Upper lobe of left lung (tissue), 6 donors: ENCODE data around the gene HDGFL2. TPM values are rescaled to one million over a fixed set of nuclear protein-coding genes. Genes with fewer than 3 reads are reported as not detected.

Source experiments
- ATAC-seq, 2 donors: fragments of 200-7000 bp; cut with Tn5 transposase; one replicate each; pipeline ENCODE4 v1.9.1; 2022; ENCODE audit warnings: mild to moderate bottlenecking in 2 of 2, moderate library complexity in 2 of 2; ENCODE audit not compliant: low FRiP score in 2 of 2
- DNase-seq, 2 donors: peaks; one replicate each; pipeline ENCODE4 v3.0.0-alpha.2; 2019 to 2020
- H3K27ac ChIP-seq, 4 donors: fragments of 200-600 bp; sonication (generic); one replicate each; pipeline ENCODE4 v1.5.1; 2016 to 2019
- H3K27me3 ChIP-seq, 4 donors: fragments of 200-600 bp; sonication (generic); one replicate each; pipeline ENCODE4 v1.5.1; 2017 to 2019
- H3K36me3 ChIP-seq, 4 donors: fragments of 200-600 bp; sonication (generic); one replicate each; pipeline ENCODE4 v1.5.1; 2016 to 2019
- H3K4me1 ChIP-seq, 4 donors: fragments of 200-600 bp; sonication (generic); one replicate each; pipeline ENCODE4 v1.5.1; 2018 to 2019
- H3K4me3 ChIP-seq, 4 donors: fragments of 200-600 bp; sonication (generic); one replicate each; pipeline ENCODE4 v1.5.1; 2017 to 2019; ENCODE audit warnings: mild to moderate bottlenecking in 2 of 4, moderate library complexity in 1 of 4
- H3K9me3 ChIP-seq, 4 donors: fragments of 200-600 bp; sonication (generic); one replicate each; pipeline ENCODE4 v1.5.1; 2018 to 2019
- EP300 ChIP-seq, 4 donors: sonication (generic); formaldehyde crosslinking; IDR thresholded peaks; one replicate each; pipeline ENCODE4 v1.5.1; 2017; ENCODE audit warnings: antibody characterized with exemption in 4 of 4, control low read depth in 2 of 4
- POLR2A ChIP-seq, 4 donors: fragments of 450-650 bp; IDR thresholded peaks; one replicate each; pipeline ENCODE4 v1.5.1; 2016 to 2017; ENCODE audit warnings: antibody characterized with exemption in 4 of 4, mild to moderate bottlenecking in 2 of 4
- POLR2AphosphoS5 ChIP-seq, 2 donors: sonication (generic); formaldehyde crosslinking; IDR thresholded peaks; one replicate each; pipeline ENCODE4 v1.5.1; 2017; ENCODE audit warnings: antibody characterized with exemption in 2 of 2
- WGBS, 2 donors: methylation state at CpG; one replicate each; pipeline ENCODE4 v1.1.5; 2017 to 2018; 5-methylcytosine and 5-hydroxymethylcytosine counted together
- total RNA-seq, 6 donors: library from RNA; depleted of rRNA in 4 of 6; stranded (reverse); fragments of >200 nt in 4 of 6; gene quantifications; one replicate each; pipeline versions ENCODE4 v1.1.0 to v1.2.1, GENCODE V29; 2016 to 2021
- TF ChIP-seq, protein P1 (sequence below), 6 experiments: fragments of 450-650 bp in 4 of 6; fragments of 200-600 bp in 2 of 6; sonication (generic) in 2 of 6; IDR thresholded peaks; one replicate each; pipeline ENCODE4 v1.5.1; 2016 to 2019; ENCODE audit warnings: antibody characterized with exemption in 6 of 6
- donor health status: DM: no; HTN: no; CAD: no; lungs with moderate emphysema.
- donor health status: DM: no; HTN: yes; CAD: no; lungs with severe emphysema.

Gene HDGFL2
- total RNA-seq, 6 donors from 2014 or later: 23.9 to 71.2 (median 37.6) TPM

DNA sequence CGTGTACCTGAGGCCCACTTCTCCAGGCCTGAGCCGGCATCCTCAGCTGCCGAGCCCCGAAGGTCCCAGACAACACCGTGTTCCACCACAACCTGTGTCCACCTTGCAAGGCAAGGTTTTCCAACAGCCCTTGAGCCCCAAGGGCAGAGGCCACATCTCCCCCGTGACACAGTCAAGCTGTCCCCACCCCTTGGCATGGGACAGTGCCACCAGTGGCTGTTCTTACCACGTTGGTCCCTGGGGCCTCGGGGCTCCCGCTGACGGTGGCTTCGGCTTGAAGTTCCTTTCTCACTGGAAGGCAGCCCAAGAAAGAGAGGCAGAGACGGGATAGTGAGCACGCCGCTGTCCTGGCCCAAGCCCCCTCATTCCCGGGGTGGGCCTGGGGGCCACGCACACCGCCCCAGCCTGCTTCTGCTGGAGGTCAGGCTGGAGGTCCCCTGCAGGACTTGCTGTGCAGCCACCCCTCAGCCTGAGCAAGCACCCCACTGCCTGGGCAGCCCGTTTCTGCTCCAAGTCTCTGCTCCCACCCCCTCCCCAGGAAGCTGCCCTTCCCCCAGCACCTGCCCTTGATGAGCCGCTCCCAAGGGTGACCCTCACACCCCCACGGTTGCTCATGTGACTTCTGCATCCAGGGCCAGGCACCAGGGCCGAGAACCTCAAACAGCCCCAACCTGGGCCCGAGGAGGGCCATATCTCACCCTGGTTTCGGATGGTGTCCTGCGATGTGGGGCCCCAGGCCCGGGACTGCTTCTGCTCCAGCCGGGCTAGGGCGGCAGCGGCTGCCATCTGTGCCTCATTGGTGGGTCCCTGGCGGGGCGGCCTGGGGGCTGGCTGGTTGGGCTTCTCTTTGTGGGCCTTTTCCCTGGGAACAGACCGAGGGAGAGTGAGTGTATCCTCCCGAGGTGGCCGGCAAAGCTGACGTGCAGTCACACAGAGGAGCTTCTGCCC is 18.6 kb upstream of the HDGFL2 start:
- TF ChIP-seq POLR2AphosphoS5 (IDR thresholded peaks at IDR 0.05): no peak
- TF ChIP-seq, protein P1, sequence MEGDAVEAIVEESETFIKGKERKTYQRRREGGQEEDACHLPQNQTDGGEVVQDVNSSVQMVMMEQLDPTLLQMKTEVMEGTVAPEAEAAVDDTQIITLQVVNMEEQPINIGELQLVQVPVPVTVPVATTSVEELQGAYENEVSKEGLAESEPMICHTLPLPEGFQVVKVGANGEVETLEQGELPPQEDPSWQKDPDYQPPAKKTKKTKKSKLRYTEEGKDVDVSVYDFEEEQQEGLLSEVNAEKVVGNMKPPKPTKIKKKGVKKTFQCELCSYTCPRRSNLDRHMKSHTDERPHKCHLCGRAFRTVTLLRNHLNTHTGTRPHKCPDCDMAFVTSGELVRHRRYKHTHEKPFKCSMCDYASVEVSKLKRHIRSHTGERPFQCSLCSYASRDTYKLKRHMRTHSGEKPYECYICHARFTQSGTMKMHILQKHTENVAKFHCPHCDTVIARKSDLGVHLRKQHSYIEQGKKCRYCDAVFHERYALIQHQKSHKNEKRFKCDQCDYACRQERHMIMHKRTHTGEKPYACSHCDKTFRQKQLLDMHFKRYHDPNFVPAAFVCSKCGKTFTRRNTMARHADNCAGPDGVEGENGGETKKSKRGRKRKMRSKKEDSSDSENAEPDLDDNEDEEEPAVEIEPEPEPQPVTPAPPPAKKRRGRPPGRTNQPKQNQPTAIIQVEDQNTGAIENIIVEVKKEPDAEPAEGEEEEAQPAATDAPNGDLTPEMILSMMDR (IDR thresholded peaks at IDR 0.05): no peak
- no peak for TF ChIP-seq EP300 (IDR thresholded peaks at IDR 0.05)
- TF ChIP-seq POLR2A (IDR thresholded peaks at IDR 0.05): no peak
- H3K4me3 ChIP-seq: no peak overlapping the region
- no peaks in the 10 kb centered on the region for H3K27me3 ChIP-seq
- ATAC-seq (no peak), DNase-seq (peak in 1 of 2 donors; percentile 73)
- 75 to 90% methylated on average over 8 to 16 of the region's 34 CpGs for WGBS, 2 donors
- peaks cover 20 to 63% (median 54%) of the 10 kb centered on the region in 4 donors for H3K36me3 ChIP-seq
- no peak overlapping the region for H3K27ac ChIP-seq
- H3K4me1 ChIP-seq: peaks cover 14 to 25% (median 17%) of the 10 kb centered on the region in 4 donors
- H3K9me3 ChIP-seq: no peaks in the 10 kb centered on the region

DNA sequence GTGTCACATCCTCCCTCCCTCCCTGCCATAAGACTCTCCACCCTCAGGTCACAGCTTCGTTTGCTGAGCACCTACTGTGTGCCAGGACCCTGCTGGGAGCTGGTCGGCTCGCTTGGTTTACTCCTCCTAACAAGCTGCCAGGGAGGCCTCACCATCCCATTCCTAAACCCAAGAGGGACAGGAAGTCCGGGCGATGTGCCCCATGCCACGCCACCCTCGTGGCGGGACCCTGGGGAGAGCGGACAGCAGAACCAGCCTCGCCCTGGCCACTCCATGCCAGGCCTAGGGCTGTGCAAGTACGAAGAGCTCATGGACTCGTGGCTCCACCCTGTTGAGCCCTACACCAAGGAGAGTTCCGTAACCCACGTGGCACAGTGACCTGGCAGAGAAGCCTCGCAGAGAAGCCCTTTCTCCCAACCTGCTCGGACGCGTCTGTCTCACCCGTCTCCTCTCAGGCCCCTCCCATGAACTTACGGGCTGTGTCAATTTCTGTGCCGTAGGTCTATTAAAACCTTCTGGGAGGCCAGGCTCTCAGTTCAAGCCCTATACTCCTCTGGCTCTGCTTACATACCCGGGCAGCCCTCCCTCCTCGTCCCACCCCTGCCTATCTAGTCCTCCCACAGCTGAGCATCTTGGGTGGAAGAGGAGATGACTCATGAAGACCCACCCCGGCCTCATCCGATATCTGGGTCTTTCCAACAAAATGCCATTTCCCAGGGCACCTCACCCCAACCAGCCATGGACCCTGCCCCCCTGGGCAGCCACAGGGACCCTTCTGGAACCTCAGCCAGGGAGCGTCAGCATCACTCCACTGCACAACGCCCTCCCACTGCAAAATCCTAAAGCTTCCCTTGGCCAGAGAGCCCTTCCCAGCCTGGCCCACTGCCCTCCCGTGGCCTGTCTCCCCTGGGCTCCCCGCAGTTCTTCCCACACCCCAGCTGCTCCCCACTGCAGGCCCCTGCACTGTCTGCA is 17.1 kb upstream of the HDGFL2 start:
- peaks cover 14 to 25% (median 17%) of the 10 kb centered on the region in 4 donors for H3K4me1 ChIP-seq
- H3K36me3 ChIP-seq: peaks cover 15 to 48% (median 39%) of the 10 kb centered on the region in 4 donors
- ATAC-seq (peak; percentile 3 to 59), DNase-seq (peak in 1 of 2 donors; percentile 73)
- TF ChIP-seq POLR2AphosphoS5 (IDR thresholded peaks at IDR 0.05): no peak
- no peak overlapping the region for H3K4me3 ChIP-seq
- H3K27me3 ChIP-seq: no peaks in the 10 kb centered on the region
- peak overlapping the region; percentile 40 to 90 (median 90) for H3K27ac ChIP-seq
- H3K9me3 ChIP-seq: no peaks in the 10 kb centered on the region
- 70 to 76% methylated on average over 21 to 29 of the region's 29 CpGs for WGBS, 2 donors

DNA sequence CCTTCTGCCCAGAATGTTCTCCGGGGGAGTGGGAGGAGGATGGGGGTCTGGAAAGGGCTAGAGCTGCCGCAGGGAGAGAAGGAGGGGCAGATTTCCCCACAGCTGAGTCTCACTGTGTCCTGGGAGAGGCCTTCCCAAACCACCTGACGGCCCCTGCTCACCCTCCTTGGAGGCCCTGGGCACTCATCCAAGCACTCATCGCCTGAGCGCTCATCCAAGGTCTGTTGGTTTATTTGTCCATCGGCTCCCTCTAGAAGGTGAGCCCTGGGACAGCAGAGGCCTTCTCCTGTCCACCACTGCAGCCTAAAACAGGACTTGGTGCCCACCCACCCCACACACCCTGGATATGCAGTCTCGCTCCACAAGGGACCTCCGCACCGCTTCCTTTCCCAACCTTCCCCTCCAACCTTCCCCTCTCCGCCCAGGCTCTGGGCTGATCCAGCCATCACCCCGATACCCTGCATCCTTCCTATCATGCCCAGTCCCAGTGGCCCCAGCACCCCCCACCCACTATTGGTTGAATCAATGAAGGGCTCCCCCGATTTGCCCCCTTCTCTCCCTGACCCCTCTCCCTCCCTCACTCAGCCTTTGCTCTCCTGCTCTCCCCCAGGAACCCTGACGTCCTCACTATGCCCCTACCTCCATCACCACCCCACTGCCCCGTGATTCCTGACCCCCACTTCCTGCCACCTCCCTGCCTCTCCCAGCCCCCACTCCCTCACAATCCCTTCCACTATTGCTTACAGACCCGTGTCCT is 16.2 kb upstream of the HDGFL2 start:
- Histone ChIP-seq H3K9me3 (no peaks in the 10 kb centered on the region), H3K27me3 (no peaks in the 10 kb centered on the region), H3K36me3 (peaks cover 15 to 39% (median 34%) of the 10 kb centered on the region in 4 donors), H3K4me3 (peak overlapping the region in 3 of 4 donors; percentile 62 to 80 (median 70)), H3K4me1 (peaks cover 14 to 25% (median 17%) of the 10 kb centered on the region in 4 donors), H3K27ac (peak overlapping the region; percentile 77 to 90 (median 90))
- WGBS, 2 donors: 43 to 48% methylated on average over 10 to 15 of the region's 15 CpGs
- TF ChIP-seq POLR2A (IDR thresholded peaks at IDR 0.05): no peak
- ATAC-seq (peak; percentile 0 to 2), DNase-seq (peak in 1 of 2 donors; percentile 62)

DNA sequence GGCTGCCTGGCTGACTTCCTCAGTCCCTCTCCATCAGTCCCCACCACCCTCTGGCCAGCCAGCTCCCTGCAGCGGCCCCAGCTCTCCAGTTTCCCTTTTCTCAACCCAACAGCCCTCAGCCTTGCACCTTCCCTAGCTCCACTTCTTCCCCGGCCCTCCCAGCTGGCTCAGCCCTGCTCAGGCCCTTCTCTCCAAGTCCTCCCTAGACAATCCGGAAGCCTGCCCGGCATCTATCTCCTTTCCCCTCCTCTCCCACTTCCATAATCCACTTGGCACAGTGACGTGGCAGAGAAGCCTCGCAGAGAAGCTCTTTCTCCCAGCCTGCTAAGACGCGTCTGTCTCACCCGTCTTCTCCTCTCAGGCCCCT is 15.6 kb upstream of the HDGFL2 start:
- WGBS, 2 donors: 1 to 8% methylated on average over 9 of the region's 9 CpGs
- Histone ChIP-seq H3K27me3 (no peaks in the 10 kb centered on the region), H3K27ac (peak overlapping the region; percentile 77 to 90 (median 90)), H3K4me1 (peaks cover 14 to 25% (median 17%) of the 10 kb centered on the region in 4 donors), H3K36me3 (peaks cover 13 to 34% (median 29%) of the 10 kb centered on the region in 4 donors), H3K9me3 (no peaks in the 10 kb centered on the region), H3K4me3 (peak overlapping the region; percentile 62 to 97 (median 75))
- no peak for TF ChIP-seq POLR2A (IDR thresholded peaks at IDR 0.05)
- TF ChIP-seq POLR2AphosphoS5 (IDR thresholded peaks at IDR 0.05): no peak
- TF ChIP-seq, protein P1 (IDR thresholded peaks at IDR 0.05): no peak
- TF ChIP-seq EP300 (IDR thresholded peaks at IDR 0.05): no peak
- DNase-seq (peak in 1 of 2 donors; percentile 55), ATAC-seq (peak; percentile 3 to 36)
